ENCODE measurements around the gene MAPK8IP2.
"Not testable (repeated sequence)": the region's sequence is repeated elsewhere in the genome, so short reads cannot be mapped to it uniquely, and the experiment has no call there.

The MAPK8IP2 gene

DNA sequence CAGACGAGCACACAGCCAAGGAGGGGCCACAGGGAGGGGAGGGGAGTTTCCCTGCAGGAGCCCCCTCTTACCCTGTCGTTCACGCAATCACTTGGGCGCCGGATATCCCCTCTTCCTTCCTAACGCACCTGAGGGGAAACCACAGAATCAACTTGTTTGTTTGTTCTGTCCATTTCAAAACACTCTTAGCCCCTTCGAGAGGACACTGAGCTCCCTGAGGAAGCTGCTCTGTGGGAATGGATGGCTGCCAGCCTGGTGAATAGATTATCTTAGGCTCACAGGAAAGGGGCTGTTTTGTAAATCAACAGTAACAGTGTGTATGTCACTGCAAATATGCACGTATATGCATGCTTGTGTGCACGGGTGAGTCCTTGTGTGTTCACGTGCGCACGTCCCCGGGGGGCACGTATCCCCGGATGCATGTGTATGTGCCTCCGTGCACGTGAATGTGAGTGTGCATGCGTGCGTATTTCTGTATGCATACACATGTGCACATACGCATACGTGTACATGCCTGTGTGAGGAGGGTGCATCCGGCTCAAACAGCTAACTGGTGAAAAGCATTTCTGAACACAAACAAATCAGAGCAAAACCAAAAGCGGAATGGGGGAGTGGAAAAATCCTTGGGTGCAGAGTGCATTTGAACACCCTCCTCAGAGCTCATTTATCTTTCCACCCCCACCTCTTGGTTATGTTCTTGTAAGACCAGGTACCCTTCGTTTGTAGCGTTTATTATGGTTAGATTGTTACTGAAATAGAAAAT lies 20.2 kb downstream of the MAPK8IP2 start:
- DNase-seq, result peak; percentile 33

- DNase-seq, result no peak
Observed at GRCh38 chr22:50621356-50621880, 20.8 kb downstream of the MAPK8IP2 start.

GRCh38 chr22:50621948-50622722 lies 21.5 kb downstream of the MAPK8IP2 start:
- DNase-seq, result peak; percentile 48

DNA sequence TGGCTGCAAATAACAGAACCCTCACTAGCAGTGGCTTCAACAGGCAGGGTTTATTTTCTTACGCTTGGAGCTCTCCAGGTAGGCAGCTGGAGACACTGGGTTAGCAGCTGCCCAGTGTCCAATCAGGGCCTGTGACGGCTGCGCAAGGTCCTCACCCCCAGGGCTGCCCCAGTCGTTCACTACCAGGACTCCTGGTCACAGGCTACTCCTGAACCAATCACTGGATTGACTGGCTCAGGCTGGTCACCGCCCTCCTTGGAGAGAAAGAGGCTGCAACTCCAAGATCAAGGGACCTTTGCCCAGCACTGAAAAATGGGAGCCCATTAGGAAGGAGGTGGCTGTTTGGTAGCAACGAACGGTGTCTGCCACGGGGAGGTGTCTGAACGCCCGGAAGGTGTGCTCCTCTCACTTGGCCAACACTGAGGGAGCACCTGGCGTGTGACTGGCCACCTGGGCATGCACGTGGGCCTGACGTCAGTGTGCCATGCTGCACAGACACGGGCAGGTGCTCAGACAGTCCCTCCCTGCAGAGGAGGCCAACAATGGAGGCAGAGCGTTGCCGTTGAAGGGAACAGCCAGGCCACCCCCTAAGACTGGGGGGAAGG lies 22.2 kb downstream of the MAPK8IP2 start:
- peak; percentile 82 for DNase-seq

DNA sequence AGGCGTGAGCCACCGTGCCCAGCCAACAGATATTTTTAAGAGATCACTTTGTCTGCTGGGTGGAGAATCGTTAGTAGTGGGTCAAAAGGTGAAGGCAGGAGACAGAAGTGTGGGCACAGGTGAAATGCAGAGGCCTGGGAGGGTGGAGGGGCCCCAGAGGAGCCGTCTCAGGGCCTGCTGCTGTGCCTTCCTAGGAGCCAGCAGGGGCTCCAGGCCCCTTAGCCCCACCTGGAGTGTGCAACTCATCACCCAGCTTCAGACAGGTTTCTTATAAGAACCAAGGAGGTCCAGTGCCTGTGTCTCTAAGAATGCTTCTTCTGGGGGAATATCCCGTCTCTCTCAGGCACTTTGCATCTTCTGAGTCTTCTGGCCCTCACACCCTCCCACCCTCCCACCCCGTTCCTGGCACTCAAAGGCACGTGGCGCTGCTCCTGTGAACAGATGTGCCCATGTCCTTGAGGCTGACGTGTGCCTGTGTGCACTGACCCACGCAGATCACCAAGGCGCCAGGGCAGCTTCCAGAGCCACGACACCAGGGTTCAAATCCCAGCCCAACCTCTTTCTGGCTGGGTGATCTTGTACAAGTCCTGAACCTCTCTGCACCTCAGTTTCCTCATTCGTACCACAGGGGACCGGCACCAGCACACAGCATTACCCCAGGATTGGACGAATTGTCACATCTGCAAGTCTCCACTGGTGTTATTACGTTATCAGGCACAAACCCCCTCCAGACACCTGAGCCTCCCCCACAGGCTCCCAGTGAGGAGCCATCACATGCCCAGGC lies 23.9 kb downstream of the MAPK8IP2 start:
- no peak for DNase-seq

DNA sequence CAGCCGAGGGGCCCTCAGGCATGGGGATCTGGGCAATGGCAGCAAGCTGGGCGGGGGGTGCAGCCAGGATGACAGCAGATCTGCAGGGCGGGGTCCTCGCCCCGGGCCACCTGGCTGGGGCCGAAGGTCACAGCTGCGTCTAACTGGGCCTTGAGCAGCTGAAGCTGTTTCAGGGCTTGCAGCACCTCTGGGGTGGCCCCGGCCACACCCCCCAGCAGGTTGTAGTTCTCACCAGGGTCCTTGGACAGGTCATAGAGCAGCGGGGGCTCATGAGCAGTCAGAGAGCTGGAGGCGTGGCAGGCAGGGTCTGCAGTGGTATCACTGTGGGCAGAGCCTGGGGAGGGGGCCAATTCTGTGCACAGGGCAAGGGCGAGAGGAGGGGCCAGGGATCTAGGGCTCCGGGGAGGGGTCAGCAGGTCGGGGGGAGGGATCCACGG lies 24.6 kb downstream of the MAPK8IP2 start:
- DNase-seq, result no peak

DNA sequence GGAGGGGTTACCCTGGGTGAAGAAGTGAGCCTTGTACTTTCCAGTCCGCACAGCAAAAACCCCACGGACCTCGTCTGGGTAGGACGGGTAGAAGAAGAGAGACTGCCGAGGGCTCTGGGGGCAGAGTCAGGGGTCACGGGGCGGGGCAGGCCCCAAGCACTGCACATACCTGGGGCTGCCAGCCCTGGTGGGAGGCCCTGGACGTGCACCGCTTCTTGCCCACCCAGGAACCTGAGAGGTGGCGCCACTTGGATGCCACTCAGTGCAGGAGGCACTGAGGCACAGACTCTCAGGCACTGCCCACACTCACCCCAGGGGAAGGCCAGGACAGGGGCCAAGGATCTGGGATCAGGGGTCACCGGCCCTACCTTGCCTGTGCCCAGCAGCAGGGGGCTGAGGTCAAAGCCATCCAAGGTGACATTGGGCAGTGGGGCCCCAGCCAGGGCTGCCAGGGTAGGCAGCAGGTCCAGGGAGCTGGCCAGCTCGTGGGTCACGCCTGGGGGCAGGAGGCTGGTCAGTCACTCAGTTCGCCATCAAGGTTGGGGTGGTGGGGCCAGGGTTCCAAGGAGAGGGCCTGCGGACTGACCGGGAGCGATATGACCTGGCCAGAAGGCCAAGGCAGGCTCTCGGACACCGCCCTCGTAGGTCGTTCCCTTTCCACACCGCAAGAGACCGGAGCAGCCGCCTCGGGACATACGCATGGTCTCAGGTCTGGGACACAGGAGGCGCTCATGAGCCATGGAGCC lies 25.1 kb downstream of the MAPK8IP2 start:
- no peak for DNase-seq

DNA sequence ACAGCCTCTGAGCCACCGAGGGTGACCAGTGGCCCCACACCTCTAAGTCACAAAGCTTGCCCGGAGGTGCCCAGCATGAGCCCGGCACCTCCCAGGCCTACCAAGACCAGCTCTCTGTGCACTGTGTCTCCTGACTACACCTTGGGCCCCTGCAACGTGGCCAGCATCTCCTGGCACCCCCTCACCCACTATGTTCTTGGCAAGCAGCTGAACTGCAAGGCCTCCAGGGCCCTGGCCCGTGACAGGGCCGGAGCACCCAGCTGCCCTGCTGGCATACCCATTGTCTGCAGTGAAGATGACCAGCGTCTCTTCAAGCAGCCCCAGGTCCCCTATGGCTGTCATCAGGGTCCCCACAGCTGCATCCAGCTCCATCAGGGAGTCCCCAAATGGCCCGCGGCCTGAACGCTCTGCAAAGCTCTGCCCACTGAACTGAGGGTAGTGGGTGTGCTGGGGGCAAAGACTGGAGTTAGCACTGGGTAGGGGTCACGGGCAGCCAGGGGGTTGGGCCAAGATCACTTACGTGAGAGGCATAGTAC lies 25.8 kb downstream of the MAPK8IP2 start:
- DNase-seq, result no peak

- no peak for DNase-seq
Observed at GRCh38 chr22:50626850-50627641, 26.5 kb downstream of the MAPK8IP2 start.

DNA sequence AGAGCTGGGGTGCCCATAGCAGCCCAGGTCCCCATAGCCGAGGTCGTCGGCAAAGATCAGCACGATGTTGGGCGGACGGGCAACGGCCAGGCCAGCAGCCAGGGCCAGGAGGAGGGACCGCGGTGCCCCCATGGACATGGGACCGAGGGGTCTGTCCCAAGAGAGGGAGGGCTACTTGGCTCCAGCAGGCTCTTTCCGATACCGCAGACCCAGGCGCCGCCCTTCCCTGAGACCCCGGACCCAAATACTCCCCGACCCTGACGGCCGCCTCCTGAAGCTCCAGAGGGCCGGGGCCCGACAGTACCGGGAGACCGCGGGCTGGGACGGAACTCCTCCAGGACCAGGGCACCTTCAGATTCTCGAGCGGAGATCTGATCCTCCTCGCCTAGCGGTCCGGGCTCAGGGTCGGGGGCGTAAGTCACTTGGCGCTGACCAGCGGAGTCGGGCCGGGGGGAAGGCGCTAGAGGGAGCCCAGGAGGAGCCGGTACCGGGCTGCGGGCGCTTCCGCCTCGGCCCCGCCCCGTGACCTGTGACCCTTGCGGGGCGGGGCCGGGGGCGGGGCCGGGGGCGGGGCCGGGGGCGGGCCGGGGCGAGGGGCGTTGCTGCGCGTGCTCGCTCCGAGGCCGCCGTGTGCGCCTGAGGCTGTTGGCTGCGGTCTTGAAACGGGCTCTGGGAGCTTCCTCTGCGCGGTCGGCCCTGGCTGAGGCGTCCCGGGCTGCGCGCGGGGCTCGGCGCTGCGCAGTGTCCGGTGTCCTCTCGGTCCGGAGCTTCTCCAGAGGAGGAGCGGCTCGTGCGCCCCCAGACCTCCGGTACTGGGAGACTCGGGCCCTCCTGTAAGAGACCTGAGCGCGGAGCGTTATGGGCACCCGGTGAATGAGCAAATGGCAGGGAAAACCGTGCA lies 27.3 kb downstream of the MAPK8IP2 start, which contains the start of gene ARSA:
TSS of gene ARSA (minus strand) at position 511 of the 901 bp plus-strand sequence. CDS start at position 138, 373 bp downstream.
- DNase-seq, result peak; percentile 31

DNA sequence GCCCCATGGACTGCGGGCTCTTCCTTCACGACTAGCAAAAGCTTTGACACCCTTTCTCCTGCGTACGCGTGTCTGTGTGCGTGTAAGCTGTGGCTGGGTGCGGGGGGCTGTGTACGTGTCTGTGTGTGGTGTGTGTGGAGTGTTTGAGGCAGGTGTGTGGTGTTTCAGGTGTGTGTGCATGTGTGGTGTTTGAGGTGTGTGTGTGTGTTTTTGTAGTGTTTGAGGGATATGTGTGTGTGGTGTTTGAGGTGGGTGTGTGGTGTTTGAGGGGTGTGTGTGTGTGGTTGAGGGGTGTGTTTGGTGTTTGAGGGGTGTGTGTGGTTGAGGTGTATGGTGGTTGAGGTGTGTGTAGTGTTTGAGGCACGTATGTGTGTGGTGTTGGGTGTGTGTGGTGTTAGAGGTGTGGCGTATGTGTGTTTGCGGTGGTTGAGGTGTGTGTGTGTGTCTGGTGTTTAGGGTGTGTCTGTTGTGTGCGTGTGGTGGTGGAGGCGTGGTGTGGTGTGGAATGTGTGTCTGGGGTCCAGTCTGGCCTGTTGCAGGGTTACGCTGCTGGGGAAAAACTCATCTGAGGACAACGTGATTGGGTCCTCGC lies 28.0 kb downstream of the MAPK8IP2 start:
- no peak for DNase-seq

- DNase-seq, result no peak
Observed at GRCh38 chr22:50630376-50630775, 29.8 kb downstream of the MAPK8IP2 start.

- DNase-seq, result no peak
Observed at GRCh38 chr22:50633086-50633485, 32.5 kb downstream of the MAPK8IP2 start.

DNA sequence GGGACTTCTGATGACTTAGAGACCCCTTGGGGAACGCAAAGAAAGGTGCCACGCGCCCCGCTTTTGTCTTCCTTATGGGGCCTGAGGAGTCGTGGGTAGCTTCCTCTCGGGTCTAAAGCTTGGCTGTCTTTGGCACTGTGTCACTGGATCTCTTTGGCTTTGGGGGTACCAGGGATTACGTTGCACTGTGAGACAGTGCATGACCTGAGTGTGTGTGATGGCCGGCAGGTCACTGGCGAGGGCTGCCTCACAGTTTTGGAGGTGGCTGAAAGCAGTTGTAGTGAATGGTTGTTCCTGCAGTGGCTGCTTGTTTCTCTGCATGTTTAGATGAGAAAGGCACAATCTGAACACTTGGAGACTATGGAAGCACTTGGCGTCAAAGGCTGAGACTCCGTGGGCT lies 33.2 kb downstream of the MAPK8IP2 start:
- DNase-seq, result no peak

GRCh38 chr22:50635591-50635990 lies 35.0 kb downstream of the MAPK8IP2 start:
- DNase-seq, result no peak

GRCh38 chr22:50640296-50640695 lies 39.7 kb downstream of the MAPK8IP2 start:
- DNase-seq, result not testable (repeated sequence)

GRCh38 chr22:50640857-50641647 lies 40.5 kb downstream of the MAPK8IP2 start:
- DNase-seq, result no peak
